Islet precursor cell (in vitro differentiated cells): Measurements from ENCODE around the gene OR8B8.
"Not testable (repeated sequence)": the region's sequence is repeated elsewhere in the genome, so short reads cannot be mapped to it uniquely, and the experiment has no call there.

Experiments used
- DNase-seq: peaks from one replicate; pipeline ENCODE4 v3.0.0-alpha.2; 2018

The OR8B8 gene, protein sequence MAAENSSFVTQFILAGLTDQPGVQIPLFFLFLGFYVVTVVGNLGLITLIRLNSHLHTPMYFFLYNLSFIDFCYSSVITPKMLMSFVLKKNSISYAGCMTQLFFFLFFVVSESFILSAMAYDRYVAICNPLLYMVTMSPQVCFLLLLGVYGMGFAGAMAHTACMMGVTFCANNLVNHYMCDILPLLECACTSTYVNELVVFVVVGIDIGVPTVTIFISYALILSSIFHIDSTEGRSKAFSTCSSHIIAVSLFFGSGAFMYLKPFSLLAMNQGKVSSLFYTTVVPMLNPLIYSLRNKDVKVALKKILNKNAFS

DNA sequence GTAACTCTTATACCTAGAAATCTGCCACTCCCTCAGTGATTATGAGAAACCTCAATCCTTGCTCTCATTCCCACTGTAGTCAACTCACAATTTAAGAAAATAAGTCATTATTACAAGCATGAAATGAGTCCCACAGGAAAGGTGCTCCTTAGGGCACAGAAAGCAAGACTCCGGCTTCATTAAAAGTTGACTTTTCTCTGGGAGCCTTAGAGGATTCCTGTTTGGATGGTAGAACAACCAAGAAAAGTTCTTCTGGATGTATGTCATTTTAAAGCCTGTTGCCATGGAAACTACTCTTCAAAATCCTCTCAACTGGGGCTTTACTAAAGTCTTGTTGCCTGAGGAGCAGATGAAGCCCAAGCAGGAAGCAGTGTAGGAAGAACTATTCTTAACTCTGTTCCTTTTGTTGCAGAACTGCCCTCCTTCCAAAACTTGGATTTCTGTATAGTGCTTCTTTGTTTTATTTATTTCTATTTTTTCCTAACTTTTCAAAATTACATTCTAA lies at the start of gene OR8B8:
OR8B8 (minus strand) TSS at position 51 of the 505 bp plus-strand sequence. CDS start 4,611 bp downstream, outside the sequence.
- DNase-seq = no peak

DNA sequence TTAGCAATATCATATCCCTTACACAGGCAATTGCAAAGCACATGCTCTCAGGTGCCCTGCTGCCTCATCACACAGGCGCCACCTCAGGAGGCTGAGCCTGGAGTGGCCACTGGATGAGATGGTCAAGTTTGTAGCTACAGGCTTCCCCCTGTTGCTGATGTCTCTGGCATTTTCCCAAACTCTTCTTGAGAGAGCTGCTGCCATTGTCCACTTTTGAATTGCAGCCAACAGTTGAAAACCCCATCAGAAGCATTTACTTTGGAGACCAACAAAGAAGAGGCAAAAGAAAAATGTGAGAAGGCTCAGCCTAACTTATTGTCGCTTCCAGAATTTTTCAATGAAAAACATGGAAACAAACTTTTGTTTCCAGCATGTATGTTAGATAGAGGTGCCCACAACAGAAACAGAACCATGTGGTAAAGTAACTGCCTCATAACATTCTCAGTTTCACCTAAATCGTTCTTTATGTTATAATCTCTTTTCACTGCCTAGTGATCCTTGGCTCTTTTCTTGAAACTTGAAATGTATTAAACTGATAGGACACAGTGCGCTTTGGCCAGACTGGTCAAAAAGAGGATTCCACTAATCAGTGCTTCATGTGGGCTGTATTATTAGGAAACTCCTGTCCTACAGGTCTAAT lies 47.6 kb upstream of the OR8B8 start:
- DNase-seq = no peak

DNA sequence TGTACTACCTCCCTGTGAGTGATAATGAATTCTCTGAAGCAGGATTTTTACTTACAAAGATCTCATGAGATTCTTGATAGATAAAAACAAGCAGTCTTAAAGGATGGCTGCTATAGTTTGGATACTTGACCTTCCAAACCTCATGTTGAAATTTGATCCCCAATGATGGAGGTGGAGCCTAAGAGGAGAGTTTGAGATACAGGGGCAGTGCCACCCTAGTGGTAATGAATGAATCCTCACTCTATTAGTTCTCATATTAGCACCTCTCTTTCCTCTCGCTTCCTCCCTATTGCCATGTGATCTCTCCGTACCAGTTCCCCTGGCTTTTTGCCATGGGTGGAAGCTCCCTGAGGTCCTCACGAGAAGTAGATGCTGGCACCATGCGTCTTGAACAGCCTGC lies 37.9 kb upstream of the OR8B8 start:
- DNase-seq = no peak

DNA sequence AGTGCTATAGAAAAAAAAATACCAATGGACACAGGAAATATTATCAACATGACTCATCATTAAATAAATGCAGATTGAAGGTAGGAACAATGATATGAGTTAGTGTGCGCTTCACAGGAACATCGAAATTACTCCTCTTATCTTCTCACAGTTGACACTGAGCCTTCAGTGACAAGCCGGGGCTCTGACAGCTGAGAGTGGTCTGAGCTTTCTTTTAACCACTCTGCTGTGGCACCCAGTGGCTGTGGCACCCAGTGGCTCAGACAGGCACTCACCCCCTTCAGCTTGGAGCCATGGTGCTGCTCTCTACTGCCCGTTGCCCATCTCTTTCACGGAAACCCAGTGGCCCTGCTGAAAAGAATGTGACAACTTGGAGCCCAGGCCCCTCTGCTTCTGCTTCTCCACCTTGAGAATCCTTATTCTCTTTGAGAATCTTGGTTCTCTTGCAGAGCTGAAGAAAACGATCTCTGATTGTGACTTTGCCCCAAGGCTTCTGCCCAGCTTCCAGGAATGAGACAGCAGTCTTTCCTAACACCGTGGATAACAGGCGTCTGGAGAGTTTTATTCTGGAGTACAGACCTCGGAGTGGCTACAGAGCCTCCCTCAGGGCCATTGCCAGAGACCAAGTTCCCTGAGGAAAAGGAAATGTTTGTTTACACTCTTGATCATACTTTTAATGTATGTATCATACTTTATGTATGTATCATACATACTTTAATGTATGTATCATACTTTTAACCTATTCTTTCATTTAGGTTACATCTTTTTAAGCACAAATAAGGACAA lies 37.1 kb upstream of the OR8B8 start:
- DNase-seq = peak; percentile 77

DNA sequence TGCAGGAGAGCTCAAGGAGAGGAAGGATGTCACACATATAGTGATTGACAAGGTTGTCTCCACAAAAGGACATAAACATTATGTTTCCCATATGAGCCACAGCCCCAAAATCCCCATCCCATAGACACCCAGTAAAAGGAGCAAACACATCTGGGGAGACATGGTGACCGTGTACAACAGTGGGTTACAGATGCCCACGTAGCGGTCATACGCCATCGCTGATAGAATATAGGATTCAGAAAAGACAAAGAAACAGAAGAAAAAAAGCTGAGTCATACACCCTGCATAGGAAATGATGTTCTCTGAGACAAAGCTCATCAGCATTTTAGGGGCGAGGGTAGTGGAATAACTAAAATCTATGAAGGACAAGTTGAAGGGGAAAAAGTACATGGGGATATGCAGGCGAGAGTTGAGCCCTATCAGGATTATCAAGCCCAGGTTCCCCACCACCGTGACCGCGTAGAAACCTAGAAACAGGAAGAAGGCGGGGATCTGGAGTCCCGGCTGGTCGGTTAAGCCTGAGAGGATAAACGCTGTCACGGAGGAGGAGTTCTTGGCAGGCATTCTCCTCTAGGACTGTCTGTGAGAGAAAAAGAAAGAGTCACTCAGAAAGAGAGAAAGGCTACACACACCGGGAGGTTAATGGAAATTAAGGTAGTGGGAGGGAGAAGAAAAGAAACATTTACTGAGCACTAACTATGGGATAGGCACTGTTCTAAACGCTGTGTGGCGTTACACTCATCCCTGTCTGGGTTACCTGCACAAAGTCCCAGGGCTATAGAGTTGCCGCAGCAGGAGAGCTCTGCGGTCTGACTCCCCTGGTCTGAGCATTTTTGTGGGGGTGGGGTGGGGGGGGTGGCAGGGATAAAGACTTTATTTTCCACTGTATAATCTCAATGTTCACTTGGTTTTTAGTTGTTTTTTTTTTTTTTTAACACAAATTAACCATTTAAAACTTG lies 36.1 kb upstream of the OR8B8 start:
- DNase-seq = peak; percentile 79

DNA sequence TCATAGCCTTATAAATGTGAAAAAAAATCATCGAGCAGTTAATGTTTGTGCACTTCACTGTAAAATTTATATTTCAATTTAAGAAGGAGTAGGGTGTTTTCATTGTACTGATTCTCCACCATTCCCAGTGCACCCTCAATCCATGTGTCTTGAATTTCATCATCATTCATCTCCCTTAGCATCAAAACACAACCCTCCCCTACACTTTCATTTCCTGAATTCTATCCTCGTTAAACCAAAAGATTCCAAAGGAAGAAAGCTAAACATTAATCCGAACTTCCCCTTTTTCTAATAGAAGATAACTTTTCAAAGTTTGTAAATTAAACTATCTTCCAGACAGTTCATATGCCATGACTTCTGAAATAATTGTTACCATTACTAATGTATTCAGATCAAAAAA lies 34.1 kb upstream of the OR8B8 start:
- DNase-seq = no peak

DNA sequence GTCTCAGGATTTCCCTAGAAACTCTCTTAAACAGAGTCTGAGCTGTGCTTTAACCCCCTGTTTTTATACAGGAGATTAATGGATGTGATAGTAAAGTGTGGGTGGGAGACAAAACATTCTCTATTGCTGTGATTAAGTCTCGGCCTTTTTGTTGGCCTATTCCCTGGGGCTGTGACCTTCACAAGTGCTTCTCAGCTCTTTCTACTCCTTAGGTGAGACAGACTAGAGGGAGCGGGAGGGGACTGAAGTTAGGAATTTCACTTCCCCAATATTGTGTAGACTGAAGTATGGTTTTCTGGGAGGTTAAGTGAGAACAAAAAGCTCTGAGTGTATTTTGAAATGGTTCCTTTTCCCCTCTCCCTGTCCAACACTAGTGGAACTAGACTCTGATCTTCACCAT lies 29.8 kb upstream of the OR8B8 start:
- no peak for DNase-seq

DNA sequence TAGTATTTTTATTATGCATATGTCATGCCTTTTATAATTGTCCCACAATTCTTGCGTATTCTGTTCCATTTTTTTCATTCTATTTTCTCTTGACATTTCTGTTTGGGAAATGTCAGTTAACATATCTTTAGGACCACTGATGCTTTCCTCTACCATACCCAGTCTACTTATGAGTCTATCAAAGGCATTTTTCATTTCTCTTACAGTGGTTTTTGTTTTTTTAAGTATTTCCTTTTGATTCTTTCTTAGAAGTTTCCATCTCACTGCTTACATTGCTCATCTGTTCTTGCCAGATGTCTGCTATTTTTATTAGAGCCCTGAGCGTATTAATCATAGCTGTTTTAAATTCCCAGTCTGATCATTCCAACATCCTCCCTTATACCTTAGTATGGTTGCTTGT lies 29.3 kb upstream of the OR8B8 start:
- DNase-seq = no peak

DNA sequence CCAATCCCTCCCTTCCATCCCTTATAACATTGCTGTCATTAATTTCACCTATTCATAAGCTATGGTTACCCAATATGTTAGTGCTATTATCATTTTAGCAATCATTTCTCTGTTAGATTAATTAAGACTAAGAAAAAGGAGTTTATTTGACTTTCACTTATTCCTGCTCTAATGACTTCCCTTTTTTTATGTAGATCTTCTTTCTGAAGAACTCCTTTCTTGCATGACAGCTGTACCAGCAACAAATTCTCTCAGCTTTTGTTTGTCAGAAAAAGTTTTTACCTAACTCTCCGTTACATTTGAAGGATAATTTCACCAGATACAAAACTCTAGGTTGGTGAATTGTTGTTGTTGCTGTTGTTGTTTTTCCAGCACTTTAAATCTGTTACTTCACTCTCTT lies 28.6 kb upstream of the OR8B8 start:
- DNase-seq = no peak

DNA sequence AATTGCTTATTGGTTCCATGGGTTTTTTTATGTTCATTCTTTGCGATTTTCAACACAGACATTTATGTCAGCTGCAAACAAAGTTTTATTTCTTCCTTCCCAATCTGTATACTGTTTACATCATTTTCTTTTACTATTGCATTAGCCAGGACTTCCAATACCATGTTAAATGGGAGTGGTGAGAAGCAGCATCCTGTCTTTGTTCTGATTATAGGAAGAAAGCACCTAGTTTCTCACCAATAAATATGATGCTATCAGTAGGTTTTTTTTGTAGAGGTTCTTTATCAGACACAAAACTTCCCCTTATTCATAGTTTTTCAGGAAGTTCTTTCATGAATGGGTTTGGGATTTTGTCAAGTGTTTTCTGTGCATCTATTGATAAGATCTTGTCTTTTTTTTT lies 28.0 kb upstream of the OR8B8 start:
- no peak for DNase-seq

DNA sequence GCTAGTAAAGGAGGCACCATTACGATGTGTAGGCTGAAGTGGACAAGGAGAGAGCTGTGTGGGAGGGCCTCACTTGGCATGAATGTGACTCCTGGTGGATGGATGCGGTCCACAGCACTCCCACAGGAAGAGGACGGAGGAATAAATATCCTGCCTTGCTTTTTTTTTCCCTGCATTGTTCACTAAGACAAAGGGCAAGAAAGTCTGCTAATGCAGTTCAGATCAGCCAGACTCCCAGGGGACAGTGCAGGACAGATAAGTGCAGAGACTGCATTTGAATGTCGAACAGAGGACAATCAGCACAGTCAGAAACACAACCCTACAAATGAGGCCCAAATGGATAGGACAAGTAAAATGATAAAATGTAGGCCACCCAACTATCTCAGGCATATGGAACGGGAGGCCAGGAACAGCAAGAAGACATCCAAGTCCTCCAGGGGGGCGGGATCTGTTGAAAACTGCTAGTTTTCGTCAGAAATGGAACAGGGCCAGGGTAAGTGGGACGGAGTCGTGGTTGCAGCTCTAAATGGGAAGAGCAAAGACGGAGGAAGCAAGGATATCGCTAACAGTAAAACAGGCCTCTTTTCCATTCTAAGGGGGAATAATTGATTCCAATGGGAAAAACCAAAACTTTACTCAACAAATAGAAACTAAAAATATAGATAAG lies 25.2 kb upstream of the OR8B8 start:
- DNase-seq = no peak

DNA sequence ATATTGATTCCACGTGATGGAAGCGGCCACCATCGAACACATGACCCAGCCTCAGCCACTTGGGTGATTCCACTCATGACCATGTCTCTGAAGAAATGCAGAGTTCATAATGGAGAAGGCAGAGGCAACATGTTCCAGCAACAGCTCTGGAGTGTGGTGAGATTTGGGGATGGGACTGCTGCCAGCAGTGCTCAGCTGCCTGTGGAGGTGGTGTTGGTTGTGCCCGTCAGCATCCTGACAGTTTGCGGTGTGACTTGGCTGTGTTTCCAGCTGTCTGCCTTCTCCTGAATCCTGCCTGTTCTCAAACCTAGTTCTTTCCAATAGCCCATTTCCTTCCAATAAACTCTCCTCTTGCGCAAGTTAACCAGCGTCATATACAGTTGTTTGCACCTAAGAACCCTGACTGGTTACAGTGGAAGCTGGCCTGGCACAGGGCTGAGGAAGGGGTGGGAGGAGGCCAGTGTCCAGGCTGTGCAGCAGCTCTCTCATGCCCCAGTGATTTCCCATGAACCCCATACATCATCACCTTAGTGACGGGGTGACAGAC lies 22.0 kb upstream of the OR8B8 start:
- DNase-seq = no peak

DNA sequence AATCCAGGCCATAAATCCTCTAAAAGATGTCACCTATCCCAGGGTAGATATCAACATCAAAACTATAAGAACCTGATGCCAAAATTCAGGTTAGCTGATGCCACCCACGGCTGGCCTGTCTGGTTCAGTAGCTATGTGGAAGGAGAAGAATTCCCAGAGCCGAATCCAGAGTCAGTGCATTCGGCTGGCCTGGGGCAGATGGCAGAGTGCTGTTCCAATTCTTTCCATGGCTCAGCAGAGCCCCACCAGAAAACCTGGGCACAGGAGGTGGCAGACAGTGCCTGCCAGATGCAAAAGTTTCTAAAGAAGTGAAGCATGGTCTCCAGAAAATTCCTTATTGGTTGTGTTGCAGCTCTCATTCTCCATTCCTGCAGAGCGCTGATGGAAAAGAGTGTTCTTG lies 19.9 kb upstream of the OR8B8 start:
- no peak for DNase-seq

DNA sequence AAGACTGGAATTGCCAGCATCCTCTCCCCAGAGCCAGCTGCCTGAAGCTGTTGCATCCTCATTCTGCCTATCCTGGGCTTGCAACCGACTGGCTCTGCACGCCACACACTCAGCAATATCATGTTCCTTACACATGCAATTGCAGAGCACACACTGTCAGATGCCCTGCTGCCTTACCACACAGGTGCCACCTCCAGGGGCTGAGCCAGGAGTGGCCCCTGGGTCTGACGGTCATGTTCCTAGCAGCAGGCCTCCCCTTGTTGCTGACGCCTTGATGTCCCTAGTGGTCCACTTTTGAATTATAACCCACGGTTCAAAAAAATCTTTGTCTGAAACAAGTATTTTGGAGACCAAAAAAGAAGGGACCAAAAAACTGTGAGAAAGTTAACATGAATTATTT lies 18.5 kb upstream of the OR8B8 start:
- no peak for DNase-seq

DNA sequence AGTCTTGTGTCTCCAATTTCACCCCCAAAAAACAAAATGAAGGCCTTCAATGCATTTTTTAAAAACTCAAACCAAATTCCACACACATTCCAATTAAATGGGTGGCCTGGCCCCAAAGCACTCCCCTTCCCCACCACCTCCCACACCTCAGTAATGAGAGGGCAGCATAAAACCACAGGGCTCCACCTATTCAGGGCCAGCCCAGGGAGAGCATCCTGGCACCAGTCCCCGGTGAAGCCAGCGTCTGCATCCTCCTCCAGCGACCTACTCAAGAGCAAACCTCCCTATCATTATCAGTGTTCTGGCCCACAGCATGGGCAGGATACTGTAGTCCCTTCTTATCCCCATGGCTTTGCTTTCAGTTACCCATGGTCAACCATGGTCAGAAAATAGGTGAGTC lies 17.8 kb upstream of the OR8B8 start:
- no peak for DNase-seq

DNA sequence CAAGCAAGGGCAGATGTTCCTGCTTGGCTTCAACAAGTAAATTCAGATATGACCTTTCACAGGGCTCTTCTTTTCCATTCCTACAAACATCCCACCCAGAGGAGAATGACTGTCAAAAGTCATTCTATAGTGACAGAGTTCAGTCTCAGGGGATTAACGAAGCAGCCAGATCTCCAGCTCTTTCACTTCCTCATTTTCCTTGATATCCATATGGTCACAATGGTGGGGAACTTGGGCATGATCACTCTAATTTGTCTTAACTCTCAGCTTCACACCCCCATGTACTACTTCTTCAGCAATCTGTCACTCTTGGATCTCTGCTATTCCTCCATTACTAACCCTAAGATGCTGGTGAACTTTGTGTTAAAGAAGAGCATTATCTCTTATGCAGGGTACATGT lies 15.0 kb upstream of the OR8B8 start:
- no peak for DNase-seq

DNA sequence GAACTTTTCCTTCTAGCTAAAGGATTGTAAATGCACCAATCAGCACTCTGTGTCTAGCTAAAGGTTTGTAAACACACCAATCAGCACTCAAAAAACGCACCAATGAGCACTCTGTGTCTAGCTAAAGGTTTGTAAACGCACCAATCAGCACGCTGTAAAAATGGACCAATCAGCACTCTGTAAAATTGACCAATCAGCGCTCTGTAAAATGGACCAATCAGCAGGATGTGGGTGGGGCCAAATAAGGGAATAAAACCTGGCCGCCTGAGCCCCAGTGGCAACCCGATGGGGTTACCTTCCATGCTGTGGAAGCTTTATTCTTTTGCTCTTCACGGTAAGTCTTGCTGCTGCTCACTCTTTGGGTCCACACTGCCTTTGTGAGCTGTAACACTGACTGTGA lies 13.9 kb upstream of the OR8B8 start:
- DNase-seq = not testable (repeated sequence)

DNA sequence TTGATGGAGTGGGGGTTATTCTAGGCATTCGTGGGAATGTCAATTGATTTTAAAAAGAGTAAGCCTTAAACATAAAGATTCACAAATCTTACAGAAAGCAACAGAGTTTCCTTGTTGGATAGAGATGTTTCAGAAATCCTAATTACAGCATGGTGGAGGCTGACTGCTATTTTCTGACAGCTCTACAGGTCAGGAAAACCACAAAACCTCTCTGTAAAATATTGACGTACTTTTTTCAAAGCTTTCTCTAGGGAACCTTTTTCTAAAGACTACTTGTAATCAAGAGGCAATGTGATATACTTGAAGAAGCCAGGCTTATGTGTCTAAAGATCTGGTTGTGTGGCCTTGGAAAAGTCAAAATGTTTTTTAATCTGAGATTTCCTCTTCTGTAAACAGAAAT lies 9.1 kb upstream of the OR8B8 start:
- DNase-seq = no peak

DNA sequence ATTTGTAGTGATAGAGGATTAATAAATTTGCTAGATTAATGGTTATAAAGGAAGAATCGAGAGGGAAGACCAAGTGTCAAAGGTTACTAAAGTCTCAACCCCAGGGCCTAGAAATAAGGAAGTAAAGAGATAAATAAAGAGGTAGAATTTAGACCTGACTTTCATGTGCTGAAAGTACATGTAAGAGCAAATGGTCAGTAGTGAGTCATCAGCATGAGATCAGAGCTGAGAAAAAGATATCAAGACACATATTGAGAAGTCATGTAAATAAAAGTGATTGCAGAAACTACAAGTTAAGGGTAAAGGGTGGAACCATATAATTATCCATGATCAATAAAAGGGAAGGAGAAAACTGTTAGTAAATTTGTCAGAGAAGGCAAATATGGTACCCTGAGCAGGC lies 1.4 kb upstream of the OR8B8 start:
- DNase-seq = no peak

DNA sequence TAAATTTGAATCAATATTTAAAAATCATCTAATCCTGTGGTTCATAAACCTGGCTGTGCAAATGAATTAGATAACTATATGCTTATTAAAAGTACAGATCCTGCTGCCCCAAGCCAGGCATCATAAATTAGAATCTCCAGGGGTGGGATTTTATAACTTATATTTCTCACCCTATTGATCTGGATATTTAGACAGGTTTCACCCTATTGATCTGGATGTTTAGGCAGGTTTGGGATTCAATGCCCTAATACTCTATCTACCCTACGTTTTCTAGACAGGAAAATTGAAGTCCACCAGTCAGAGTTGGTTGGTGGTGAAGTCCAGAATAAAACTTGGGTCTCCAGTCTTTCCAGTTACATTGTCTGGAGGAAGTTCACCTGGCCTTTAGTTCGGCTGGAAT lies 2.6 kb downstream of the OR8B8 start:
- no peak for DNase-seq

DNA sequence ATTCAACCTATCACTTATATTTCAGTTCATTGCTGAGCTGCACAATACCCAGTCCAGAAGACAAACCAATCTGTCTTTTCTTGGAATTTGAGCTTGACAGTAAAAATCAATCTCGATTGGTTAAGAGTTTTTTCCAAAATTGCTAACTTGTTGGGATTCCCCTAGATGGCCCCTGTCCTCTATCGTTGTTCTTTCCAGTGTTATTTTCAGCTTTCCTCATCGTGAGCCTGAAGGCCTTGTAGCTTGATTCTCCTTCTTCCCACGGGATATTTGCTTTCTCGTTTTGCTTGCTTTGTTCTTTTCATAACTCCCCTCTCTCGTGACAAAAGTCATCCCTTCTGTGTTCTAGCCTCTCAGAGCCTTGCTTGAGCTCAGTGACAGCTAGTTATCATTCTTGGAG lies 3.1 kb downstream of the OR8B8 start:
- no peak for DNase-seq

DNA sequence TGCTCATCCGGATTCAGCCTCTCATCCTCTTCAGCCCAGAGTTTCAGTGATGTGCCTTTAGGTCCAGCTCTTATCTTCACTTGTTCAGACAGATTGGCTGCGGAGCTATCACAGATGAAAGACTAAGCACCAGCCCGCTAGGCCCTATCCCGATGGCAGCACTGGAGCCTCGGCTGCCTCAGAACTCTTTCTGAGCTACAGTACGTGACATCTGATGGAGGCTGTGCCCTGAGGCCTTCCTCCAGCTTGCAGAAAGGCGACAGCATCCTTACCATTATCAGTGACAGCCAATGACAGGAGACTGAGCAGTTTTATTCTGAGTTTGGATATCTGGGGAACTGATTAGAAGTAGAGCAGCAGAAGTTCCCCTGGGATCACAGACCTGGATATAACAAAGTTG lies 4.0 kb downstream of the OR8B8 start:
- DNase-seq = no peak
